T-cell (primary cell): Measurements from ENCODE around the gene RPTN. TPM values are rescaled to one million over a fixed set of nuclear protein-coding genes. Genes with fewer than 3 reads are reported as not detected.

Experiments used
- ATAC-seq, 4 experiments: fragments of 200-7000 bp in 3 of 4; fragments of 150-1000 bp in 1 of 4; cut with Tn5 transposase; replicated peaks in 1 of 4; 1 replicate in 3 of 4; 2 replicates in 1 of 4; pipeline ENCODE4 v1.10.0; 2021; ENCODE audit warnings: moderate library complexity in 3 of 4, mild to moderate bottlenecking in 2 of 4, moderate number of reproducible peaks in 1 of 4
- CTCF ChIA-PET, 2 donors: fragments of 300-600 bp; sonication (Branson Sonifier 250); formaldehyde crosslinking; loops; one replicate each; lab custom pipeline; 2022; ENCODE audit warnings: antibody characterized with exemption in 2 of 2; lab: Charles Lee
- POLR2A ChIA-PET, 2 donors: fragments of 300-600 bp; sonication (Branson Sonifier 250); formaldehyde crosslinking; loops; one replicate each; lab custom pipeline; 2022; ENCODE audit warnings: antibody characterized with exemption in 2 of 2; lab: Charles Lee
- DNase-seq, 35 experiments: peaks; one replicate each; pipeline versions ENCODE4 v3.0.0 to v3.0.0-alpha.2; 2013 to 2023
- H3K27ac ChIP-seq: one replicate; pipeline ENCODE4 v1.5.1; 2013; ENCODE audit warnings: low read length
- H3K27me3 ChIP-seq, 2 experiments: replicated peaks in 1 of 2; 1 replicate in 1 of 2; 2 replicates in 1 of 2; pipeline versions ENCODE4 v1.6.1 to v1.7.0; 2013; ENCODE audit warnings: low read length in 1 of 2, mixed read lengths in 1 of 2; ENCODE audit not compliant: control insufficient read depth in 2 of 2, insufficient read depth in 2 of 2; ENCODE audit errors: extremely low read depth in 1 of 2
- H3K36me3 ChIP-seq, 2 donors: 1 replicate in 1 of 2; 2 replicates in 1 of 2; pipeline versions ENCODE4 v1.6.1 to v1.7.0; 2013; ENCODE audit warnings: low read length in 1 of 2; ENCODE audit not compliant: control insufficient read depth in 2 of 2, insufficient read depth in 1 of 2; ENCODE audit errors: extremely low read depth in 1 of 2
- H3K4me1 ChIP-seq, 2 experiments: 1 replicate in 1 of 2; 2 replicates in 1 of 2; pipeline versions ENCODE4 v1.6.1 to v1.7.0; 2013; ENCODE audit warnings: low read length in 2 of 2, mixed read lengths in 1 of 2; ENCODE audit not compliant: insufficient read depth in 2 of 2, control insufficient read depth in 1 of 2; ENCODE audit errors: extremely low read depth in 1 of 2
- H3K4me3 ChIP-seq, 2 donors: 1 replicate in 1 of 2; 2 replicates in 1 of 2; pipeline versions ENCODE4 v1.5.1 to v1.7.0; 2013; ENCODE audit warnings: mild to moderate bottlenecking in 2 of 2, low read length in 1 of 2, moderate library complexity in 1 of 2; ENCODE audit not compliant: control insufficient read depth in 1 of 2; ENCODE audit errors: extremely low read depth in 1 of 2
- H3K9me3 ChIP-seq: 2 replicates; pipeline ENCODE4 v1.7.0; 2013
- H3K27ac Mint-ChIP-seq, 2 donors: one replicate each; pipeline ENCODE4 v1.8.0; 2020 to 2021; ENCODE audit warnings: mild to moderate bottlenecking in 2 of 2, mixed read lengths in 2 of 2
- H3K27me3 Mint-ChIP-seq, 2 donors: one replicate each; pipeline ENCODE4 v1.8.0; 2021 to 2022; ENCODE audit warnings: mixed read lengths in 2 of 2
- H3K36me3 Mint-ChIP-seq: one replicate; pipeline ENCODE4 v1.8.0; 2021; ENCODE audit warnings: mixed read lengths
- H3K4me1 Mint-ChIP-seq, 3 donors: one replicate each; pipeline ENCODE4 v1.8.0; 2020 to 2022; ENCODE audit warnings: mixed read lengths in 3 of 3, mild to moderate bottlenecking in 1 of 3
- H3K4me3 Mint-ChIP-seq, 3 donors: one replicate each; pipeline ENCODE4 v1.8.0; 2020 to 2022; ENCODE audit warnings: mild to moderate bottlenecking in 3 of 3, mixed read lengths in 3 of 3, moderate library complexity in 3 of 3
- H3K9me3 Mint-ChIP-seq, 3 donors: one replicate each; pipeline ENCODE4 v1.8.0; 2020 to 2022; ENCODE audit warnings: mixed read lengths in 3 of 3
- WGBS: methylation state at CpG from one replicate; pipeline ENCODE4 v1.1.5; 2013; ENCODE audit warnings: missing lambda C conversion rate; ENCODE audit not compliant: insufficient coverage; 5-methylcytosine and 5-hydroxymethylcytosine counted together
- total RNA-seq, 35 experiments: library from RNA in 6 of 35; stranded (reverse) in 6 of 35; fragments of 120-200 nt in 1 of 35; gene quantifications; one replicate each; pipeline versions ENCODE4 v1.2.1 to v1.2.4 and lab custom pipeline; 2013 to 2026

Gene RPTN
- total RNA-seq, 5 donors from 2014 or later (not counting 1 experiment from before 2014, with no cell fraction given): not detected

DNA sequence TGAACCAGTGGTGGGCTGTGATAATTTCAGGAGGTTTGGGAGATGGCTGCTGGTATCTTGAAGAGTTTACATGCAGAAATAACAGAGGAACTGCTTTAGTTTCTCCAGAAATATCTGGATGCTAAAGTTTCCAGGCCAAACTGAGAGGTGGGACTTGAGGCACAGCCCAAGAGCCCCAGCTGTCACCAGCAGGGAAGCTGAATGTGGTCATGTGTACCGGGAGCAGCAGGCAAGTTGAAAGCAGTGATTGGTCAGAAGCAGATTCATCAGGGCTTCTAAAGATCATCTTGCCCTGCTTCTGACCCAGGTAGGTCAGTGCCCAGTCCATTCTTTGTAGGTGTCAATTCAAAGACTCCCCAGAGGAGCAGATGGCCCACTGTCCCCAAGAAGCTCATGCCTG lies 7.9 kb upstream of the RPTN start:
- CTCF ChIA-PET: interaction anchor here in 1 of 2 donors (1.1 kb wide), 1 partner anchor 57 kb away, joined by 3 read pairs; no protein-coding TSS in a partner anchor
- no peaks in the 10 kb centered on the region for H3K36me3 Mint-ChIP-seq
- H3K9me3 Mint-ChIP-seq: no peaks in the 10 kb centered on the region
- no peaks in the 10 kb centered on the region for H3K27me3 ChIP-seq
- 10% methylated on average over 1 of the region's 1 CpG for WGBS
- no peak for ATAC-seq
- no peak overlapping the region for H3K4me3 ChIP-seq
- peaks cover 3 to 10% of the 10 kb centered on the region in 2 donors for H3K27me3 Mint-ChIP-seq
- no peak overlapping the region for H3K27ac Mint-ChIP-seq
- no peaks in the 10 kb centered on the region for H3K36me3 ChIP-seq
- H3K4me3 Mint-ChIP-seq: no peak overlapping the region
- H3K4me1 ChIP-seq: no peaks in the 10 kb centered on the region
- H3K4me1 Mint-ChIP-seq: peaks cover 8 to 10% (median 9%) of the 10 kb centered on the region in 3 donors
- no peak for DNase-seq
- no peak overlapping the region for H3K27ac ChIP-seq
- H3K9me3 ChIP-seq: no peaks in the 10 kb centered on the region
- POLR2A ChIA-PET: interaction anchor here in 1 of 2 donors (0.7 kb wide), 1 partner anchor 512 kb away, joined by 3 read pairs; no protein-coding TSS in a partner anchor

DNA sequence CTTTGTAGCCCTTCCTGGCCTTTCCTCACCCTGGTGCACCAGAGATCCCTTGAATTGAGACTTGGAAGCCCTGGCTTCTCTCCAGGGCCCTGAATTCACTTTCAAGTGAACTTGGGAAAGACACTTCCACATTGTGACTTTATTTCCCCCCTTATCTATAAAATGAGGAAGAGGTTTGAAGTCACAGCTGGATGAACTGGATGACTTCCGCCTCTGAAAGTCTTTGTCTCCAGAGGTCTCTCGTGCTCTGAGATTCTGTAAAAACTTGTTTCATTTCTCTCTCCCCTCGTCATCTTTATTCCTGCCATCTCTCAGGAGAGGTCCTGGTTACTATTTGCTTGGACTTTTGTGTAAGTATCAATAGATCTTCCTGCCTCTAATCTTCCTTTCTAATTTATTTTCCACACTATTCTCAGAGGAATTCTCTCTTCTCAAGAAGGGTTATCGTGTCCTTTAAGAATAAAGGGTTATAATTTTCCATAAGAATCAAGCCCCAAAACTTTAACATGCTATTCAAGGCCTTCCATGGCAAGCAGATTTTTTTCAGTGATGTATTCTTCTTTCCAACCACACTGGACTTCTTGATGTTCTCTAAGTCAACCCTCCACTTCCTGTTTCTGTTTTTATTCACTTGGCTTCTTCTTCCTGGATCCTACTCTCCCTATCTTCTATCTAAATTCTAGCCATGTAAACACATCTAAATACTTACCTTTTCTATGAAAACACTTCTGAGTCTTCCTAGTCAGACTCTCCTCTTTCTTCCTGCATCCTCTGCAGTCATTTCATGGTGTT lies 6.5 kb upstream of the RPTN start:
- ChIA-PET POLR2A (no interaction called here), CTCF (interaction anchor here (0.6 to 1.1 kb wide), 2 partner anchors 56 to 230 kb away, joined by 3 read pairs; no protein-coding TSS in a partner anchor)
- Mint-ChIP-seq H3K4me3 (no peak overlapping the region), H3K9me3 (no peaks in the 10 kb centered on the region), H3K27me3 (peaks cover 3 to 10% of the 10 kb centered on the region in 2 donors), H3K36me3 (no peaks in the 10 kb centered on the region), H3K27ac (no peak overlapping the region), H3K4me1 (peaks cover 8 to 10% (median 9%) of the 10 kb centered on the region in 3 donors)
- Histone ChIP-seq H3K27ac (no peak overlapping the region), H3K4me1 (no peaks in the 10 kb centered on the region), H3K9me3 (no peaks in the 10 kb centered on the region), H3K4me3 (no peak overlapping the region), H3K27me3 (no peaks in the 10 kb centered on the region), H3K36me3 (no peaks in the 10 kb centered on the region)
- no peak for ATAC-seq
- WGBS: 100% methylated on average over 1 of the region's 4 CpGs
- no peak for DNase-seq

- POLR2A ChIA-PET: no interaction called here
- 78% methylated on average over 1 of the region's 2 CpGs for WGBS
Measured at GRCh38 chr1:152164517-152165136, 5.6 kb upstream of the RPTN start.

DNA sequence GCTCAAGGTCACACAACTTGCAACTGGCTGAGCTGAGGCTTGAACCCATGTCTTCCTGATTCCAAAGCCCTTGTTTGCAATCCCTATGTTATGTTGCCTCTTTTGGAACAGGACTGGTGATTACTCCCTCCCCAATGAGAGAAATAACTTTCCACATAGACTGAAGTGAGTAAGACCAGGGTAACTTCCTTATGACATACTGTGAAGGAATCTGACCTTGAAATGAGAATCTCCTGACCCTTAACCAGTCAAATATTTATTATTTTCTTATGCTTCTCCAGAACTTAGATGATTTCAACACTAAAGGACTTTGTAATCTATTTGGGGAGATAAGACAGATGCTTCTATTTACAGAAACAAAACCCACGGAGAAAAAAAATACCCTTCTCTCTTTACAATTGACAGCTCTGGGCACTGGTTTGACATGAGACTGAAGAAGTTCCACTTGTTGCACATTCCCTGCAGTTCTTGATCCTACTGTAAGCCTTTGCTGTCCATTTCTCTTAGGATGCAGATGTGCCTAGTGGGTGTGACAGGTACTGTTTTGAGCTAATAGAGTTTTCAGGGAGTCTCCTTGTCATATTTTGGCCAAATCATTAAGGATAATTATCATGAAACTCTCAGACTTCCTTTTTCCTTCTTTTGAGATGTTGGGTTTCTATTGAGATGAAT lies 3.9 kb upstream of the RPTN start:
- Mint-ChIP-seq H3K36me3 (no peaks in the 10 kb centered on the region), H3K4me1 (peaks cover 8 to 10% (median 9%) of the 10 kb centered on the region in 3 donors), H3K27ac (no peak overlapping the region), H3K9me3 (no peaks in the 10 kb centered on the region), H3K4me3 (no peak overlapping the region), H3K27me3 (peaks cover 6 to 10% of the 10 kb centered on the region in 2 donors)
- ChIA-PET CTCF (no interaction called here), POLR2A (no interaction called here)
- no peak overlapping the region for H3K4me3 ChIP-seq
- no peaks in the 10 kb centered on the region for H3K4me1 ChIP-seq
- no peaks in the 10 kb centered on the region for H3K36me3 ChIP-seq
- DNase-seq (no peak), ATAC-seq (no peak)
- no peaks in the 10 kb centered on the region for H3K9me3 ChIP-seq
- no CpG with 5 or more reads among the region's 1 CpG for WGBS
- H3K27ac ChIP-seq: no peak overlapping the region
- no peaks in the 10 kb centered on the region for H3K27me3 ChIP-seq

More at GRCh38 chr1:152164517-152165136, 5.6 kb upstream of the RPTN start:
- H3K27ac ChIP-seq: no peak overlapping the region
- no peak for ATAC-seq
- DNase-seq: no peak
- H3K27me3 Mint-ChIP-seq: peaks cover 6 to 10% of the 10 kb centered on the region in 2 donors
- no peaks in the 10 kb centered on the region for H3K36me3 ChIP-seq
- H3K27me3 ChIP-seq: no peaks in the 10 kb centered on the region
- CTCF ChIA-PET: interaction anchor here in 1 of 2 donors (0.6 kb wide), 2 partner anchors 152 to 229 kb away, joined by 3 read pairs; no protein-coding TSS in a partner anchor
- no peaks in the 10 kb centered on the region for H3K36me3 Mint-ChIP-seq
- no peaks in the 10 kb centered on the region for H3K4me1 ChIP-seq
- no peak overlapping the region for H3K4me3 Mint-ChIP-seq
- H3K27ac Mint-ChIP-seq: no peak overlapping the region
- no peaks in the 10 kb centered on the region for H3K9me3 ChIP-seq
- H3K4me1 Mint-ChIP-seq: peaks cover 8 to 10% (median 9%) of the 10 kb centered on the region in 3 donors
- no peak overlapping the region for H3K4me3 ChIP-seq
- H3K9me3 Mint-ChIP-seq: no peaks in the 10 kb centered on the region

GRCh38 chr1:152160576-152160975 lies 1.5 kb upstream of the RPTN start:
- Histone ChIP-seq H3K4me3 (no peak overlapping the region), H3K4me1 (no peaks in the 10 kb centered on the region), H3K27ac (no peak overlapping the region), H3K36me3 (no peaks in the 10 kb centered on the region), H3K27me3 (no peaks in the 10 kb centered on the region), H3K9me3 (no peaks in the 10 kb centered on the region)
- Mint-ChIP-seq H3K9me3 (no peaks in the 10 kb centered on the region), H3K4me3 (no peak overlapping the region), H3K4me1 (peaks cover 3% of the 10 kb centered on the region in 3 donors), H3K36me3 (no peaks in the 10 kb centered on the region), H3K27me3 (peaks cover 6 to 8% of the 10 kb centered on the region in 2 donors), H3K27ac (no peak overlapping the region)
- DNase-seq (no peak), ATAC-seq (no peak)
- ChIA-PET CTCF (interaction anchor here in 1 of 2 donors (0.6 kb wide), 2 partner anchors 16 to 92 kb away, joined by 3 read pairs; no protein-coding TSS in a partner anchor), POLR2A (no interaction called here)
- WGBS: 39% methylated on average over 3 of the region's 3 CpGs

- Mint-ChIP-seq H3K36me3 (no peaks in the 10 kb centered on the region), H3K27me3 (peaks cover 0 to 11% of the 10 kb centered on the region in 2 donors), H3K4me1 (peaks cover 0 to 15% (median 8%) of the 10 kb centered on the region in 3 donors), H3K27ac (no peak overlapping the region), H3K4me3 (no peak overlapping the region), H3K9me3 (peaks cover 1 to 3% (median 2%) of the 10 kb centered on the region in 3 donors)
- peak in 2 of 4 experiments; percentile 43 to 55 for ATAC-seq
- no CpG with 5 or more reads among the region's 3 CpGs for WGBS
- Histone ChIP-seq H3K36me3 (no peaks in the 10 kb centered on the region), H3K4me1 (no peaks in the 10 kb centered on the region), H3K9me3 (no peaks in the 10 kb centered on the region), H3K27ac (no peak overlapping the region), H3K27me3 (peaks cover 0 to under 1% of the 10 kb centered on the region in 2 experiments), H3K4me3 (no peak overlapping the region)
- no peak for DNase-seq
- CTCF ChIA-PET: no interaction called here
- POLR2A ChIA-PET: no interaction called here
Measured at GRCh38 chr1:152153996-152154395, 5.0 kb downstream of the RPTN start.
